ENCODE data around the gene ZNF697. TPM values are rescaled to one million over a fixed set of nuclear protein-coding genes. Genes with fewer than 3 reads are reported as not detected.

Gene ZNF697
- total and polyA plus RNA-seq, 2 of the 4 experiments (the other 2 are of a cell fraction): 6.2 to 10.2 TPM

- H3K79me1 ChIP-seq (ENCODE audit: low read depth in 1 of 2, low read length in 2 of 2): peaks cover 3% of the 10 kb centered on the region in 2 experiments; a peak in 1 of 4 replicates
Observed at GRCh38 chr1:119653839-119654170, 5.7 kb upstream of the ZNF697 start.

More at GRCh38 chr1:119653839-119654170, 5.7 kb upstream of the ZNF697 start:
- Histone ChIP-seq H3K27me3 (ENCODE audit: control insufficient read depth, insufficient read depth, low read length) (peaks cover 1% of the 10 kb centered on the region; the same call in 1 of the 2 replicates), H3K23ac (ENCODE audit: low read depth, low read length) (no peak overlapping the region), H2BK15ac (ENCODE audit: low read depth, low read length) (no peak overlapping the region), H3K56ac (ENCODE audit: extremely low read depth, insufficient read depth, low read length) (no peak overlapping the region), H3K4me3 (ENCODE audit: insufficient read depth, low read depth, low read length) (no peak overlapping the region), H3K9ac (ENCODE audit: low read depth, low read length) (no peak overlapping the region), H2AK9ac (replicated peaks; ENCODE audit: low read depth, low read length, poor library complexity) (no peak overlapping the region), H4K5ac (ENCODE audit: low read depth, low read length) (no peak overlapping the region; the same call in 1 of the 2 replicates), H3K4me2 (ENCODE audit: low read depth, low read length) (no peak overlapping the region), H3K27ac (ENCODE audit: insufficient read depth, low read length) (peak overlapping the region; percentile 52; the same call in 1 of the 2 replicates), H4K8ac (ENCODE audit: low read depth in 2 of 2, low read length in 2 of 2) (no peak overlapping the region), H2AFZ (replicated peaks; ENCODE audit: low read length, poor library complexity) (no peak overlapping the region), H3K14ac (replicated peaks; ENCODE audit: low read depth, low read length) (no peak overlapping the region), H2BK120ac (ENCODE audit: low read depth, low read length) (no peak overlapping the region), H3K4ac (ENCODE audit: low read depth, low read length) (no peak overlapping the region), H2BK20ac (ENCODE audit: low read depth, low read length) (no peak overlapping the region), H2BK5ac (ENCODE audit: low read depth, low read length, poor library complexity, severe bottlenecking) (no peak overlapping the region), H4K91ac (ENCODE audit: insufficient read depth, low read depth, low read length) (no peak overlapping the region), H4K20me1 (ENCODE audit: insufficient read depth, low read length) (no peaks in the 10 kb centered on the region), H3K9me1 (ENCODE audit: insufficient read depth, low read length) (no peaks in the 10 kb centered on the region), H3K9me3 (ENCODE audit: control insufficient read depth, insufficient read depth, low read length) (no peaks in the 10 kb centered on the region), H2AK5ac (ENCODE audit: low read depth, low read length) (no peak overlapping the region), H3K36me3 (ENCODE audit: control insufficient read depth, insufficient read depth, low read length) (no peaks in the 10 kb centered on the region), H3K4me1 (ENCODE audit: control insufficient read depth, insufficient read depth, low read length) (peaks cover 6% of the 10 kb centered on the region), H3K18ac (ENCODE audit: low read depth, low read length) (peak overlapping the region; percentile 23; the same call in 1 of the 2 replicates)
- in situ Hi-C loops (cut with MboI; ENCODE audit: low sequenced_read_pairs): loop anchor here (25.0 kb wide), 1 partner anchor 367 kb away; no protein-coding TSS in a partner anchor
- BruUV-seq (replicated peaks): no TSS peak
- ATAC-seq (ENCODE audit: low read depth) (no peak), DNase-seq (peak; percentile 18)
- WGBS, 2 experiments (ENCODE audit: extremely low coverage in 2 of 2, insufficient read length in 1 of 2): no CpG with 5 or more reads among the region's 3 CpGs
- dilution Hi-C loops (cut with HindIII; ENCODE audit: low sequenced_read_pairs, unreplicated experiment): no loop called here
- CTCF ChIA-PET: interaction anchor here (1.3 to 1.4 kb wide), 2 partner anchors 11 to 21 kb away, joined by 3 read pairs; no protein-coding TSS in a partner anchor
- intact Hi-C loops (cut with micrococcal nuclease): no loop called here
- TF ChIP-seq CHD1 (IDR thresholded peaks at IDR 0.05; ENCODE audit: low read depth, low read length): no peak
- no peak for TF ChIP-seq MAZ (IDR thresholded peaks at IDR 0.05; ENCODE audit: borderline replicate concordance, low read depth, low read length)
- no peak for TF ChIP-seq BHLHE40 (IDR thresholded peaks at IDR 0.05; ENCODE audit: low read depth, low read length)
- TF ChIP-seq MAFK (IDR thresholded peaks at IDR 0.05; ENCODE audit: low read depth, low read length): no peak
- POLR2A ChIA-PET (ENCODE audit: unreplicated experiment): no interaction called here

Measured in IMR-90 (cell line).